Measurements from ENCODE around the gene PLSCR2. TPM values are rescaled to one million over a fixed set of nuclear protein-coding genes. Genes with fewer than 3 reads are reported as not detected.

PLSCR2 gene
- total and polyA plus RNA-seq, 9 of the 15 experiments (the other 6 are each of a cell fraction or from before 2014, with no cell fraction given) = 0.07 to 0.49 (median 0.25) TPM; not detected in 4

- DNase-seq (ENCODE audit: extremely low read depth in 1 of 4, low spot score in 3 of 4) (no peak), ATAC-seq (no peak)
- no peak overlapping the region for H3K9ac ChIP-seq (ENCODE audit: insufficient read depth in 1 of 2, low read depth in 2 of 2, low read length in 2 of 2)
These were observed 23.9 kb upstream of the PLSCR2 start for GRCh38 chr3:146493221-146493620.

GRCh38 chr3:146491303-146491702 is 21.9 kb upstream of the PLSCR2 start:
- BruUV-seq (replicated peaks) = no TSS peak
- intact Hi-C loops (cut with micrococcal nuclease) (no loop called here), in situ Hi-C loops (cut with MboI) (no loop called here)
- H3K9me3 ChIP-seq (replicated peaks; ENCODE audit: control insufficient read depth, insufficient read depth, low read depth, low read length) = no peaks in the 10 kb centered on the region
- peaks cover 0 to 8% of the 10 kb centered on the region in 2 experiments; a peak in 2 of 5 replicates for H3K4me1 ChIP-seq (replicated peaks in 1 of 2; ENCODE audit: control insufficient read depth in 2 of 2, insufficient read depth in 2 of 2, low read length in 2 of 2)
- DNase-seq (ENCODE audit: extremely low read depth in 1 of 4, low spot score in 3 of 4) (no peak), ATAC-seq (no peak), FAIRE-seq (no peak)
- H3K9me1 ChIP-seq (ENCODE audit: control insufficient read depth, insufficient read depth, low read length) = no peaks in the 10 kb centered on the region
- H3K27me3 ChIP-seq (ENCODE audit: control insufficient read depth in 2 of 2, insufficient read depth in 2 of 2, low read length in 2 of 2) = no peaks in the 10 kb centered on the region
- no peak overlapping the region for H3K27ac ChIP-seq (ENCODE audit: extremely low read depth, low read depth, low read length)
- no peaks in the 10 kb centered on the region for H3K36me3 ChIP-seq (ENCODE audit: control insufficient read depth, insufficient read depth, low read length)
- H2AFZ ChIP-seq (ENCODE audit: low read depth, low read length) = no peak overlapping the region
- POLR2A ChIA-PET = interaction anchor here (1.3 kb wide), 1 partner anchor 22 kb away, joined by 4 read pairs; no protein-coding TSS in a partner anchor
- 46% methylated on average over 2 of the region's 2 CpGs for WGBS (ENCODE audit: insufficient coverage, low coverage, missing lambda C conversion rate)
- H3K79me2 ChIP-seq (ENCODE audit: control insufficient read depth, insufficient read depth, low read length) = no peaks in the 10 kb centered on the region
- no peak overlapping the region for H3K9ac ChIP-seq (ENCODE audit: insufficient read depth in 1 of 2, low read depth in 2 of 2, low read length in 2 of 2)
- no peak overlapping the region for H3K4me3 ChIP-seq
- CTCF ChIA-PET (ENCODE audit: low intra/inter-chr PET ratio) = no interaction called here
- no peak overlapping the region for H3K4me2 ChIP-seq (ENCODE audit: insufficient read depth, low read length)
- no peaks in the 10 kb centered on the region for H4K20me1 ChIP-seq (replicated peaks; ENCODE audit: control insufficient read depth, insufficient read depth, low read length)
- no peak for TF ChIP-seq KDM4B (IDR thresholded peaks at IDR 0.05; ENCODE audit: borderline replicate concordance in 2 of 2, low read depth in 1 of 2)
- TF ChIP-seq TAL1 (IDR thresholded peaks at IDR 0.05) = no peak
- TF ChIP-seq, protein P1, sequence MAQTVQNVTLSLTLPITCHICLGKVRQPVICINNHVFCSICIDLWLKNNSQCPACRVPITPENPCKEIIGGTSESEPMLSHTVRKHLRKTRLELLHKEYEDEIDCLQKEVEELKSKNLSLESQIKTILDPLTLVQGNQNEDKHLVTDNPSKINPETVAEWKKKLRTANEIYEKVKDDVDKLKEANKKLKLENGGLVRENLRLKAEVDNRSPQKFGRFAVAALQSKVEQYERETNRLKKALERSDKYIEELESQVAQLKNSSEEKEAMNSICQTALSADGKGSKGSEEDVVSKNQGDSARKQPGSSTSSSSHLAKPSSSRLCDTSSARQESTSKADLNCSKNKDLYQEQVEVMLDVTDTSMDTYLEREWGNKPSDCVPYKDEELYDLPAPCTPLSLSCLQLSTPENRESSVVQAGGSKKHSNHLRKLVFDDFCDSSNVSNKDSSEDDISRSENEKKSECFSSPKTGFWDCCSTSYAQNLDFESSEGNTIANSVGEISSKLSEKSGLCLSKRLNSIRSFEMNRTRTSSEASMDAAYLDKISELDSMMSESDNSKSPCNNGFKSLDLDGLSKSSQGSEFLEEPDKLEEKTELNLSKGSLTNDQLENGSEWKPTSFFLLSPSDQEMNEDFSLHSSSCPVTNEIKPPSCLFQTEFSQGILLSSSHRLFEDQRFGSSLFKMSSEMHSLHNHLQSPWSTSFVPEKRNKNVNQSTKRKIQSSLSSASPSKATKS (CRISPR knock-in tag; IDR thresholded peaks at IDR 0.05) = no peak
- no peak for TF ChIP-seq ZNF24 (IDR thresholded peaks at IDR 0.05)
- no peak for TF ChIP-seq PTBP1 (IDR thresholded peaks at IDR 0.05; ENCODE audit: low read depth, low read length)
- TF ChIP-seq RBM14 (IDR thresholded peaks at IDR 0.05; ENCODE audit: borderline replicate concordance, insufficient read depth, low read depth, low read length) = no peak
- no peak for TF ChIP-seq ARID1B (IDR thresholded peaks at IDR 0.05)
- TF ChIP-seq, protein P2, sequence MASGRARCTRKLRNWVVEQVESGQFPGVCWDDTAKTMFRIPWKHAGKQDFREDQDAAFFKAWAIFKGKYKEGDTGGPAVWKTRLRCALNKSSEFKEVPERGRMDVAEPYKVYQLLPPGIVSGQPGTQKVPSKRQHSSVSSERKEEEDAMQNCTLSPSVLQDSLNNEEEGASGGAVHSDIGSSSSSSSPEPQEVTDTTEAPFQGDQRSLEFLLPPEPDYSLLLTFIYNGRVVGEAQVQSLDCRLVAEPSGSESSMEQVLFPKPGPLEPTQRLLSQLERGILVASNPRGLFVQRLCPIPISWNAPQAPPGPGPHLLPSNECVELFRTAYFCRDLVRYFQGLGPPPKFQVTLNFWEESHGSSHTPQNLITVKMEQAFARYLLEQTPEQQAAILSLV (tag; IDR thresholded peaks at IDR 0.05) = no peak

More at GRCh38 chr3:146493221-146493620, 23.9 kb upstream of the PLSCR2 start:
- no peak overlapping the region for H3K4me2 ChIP-seq (ENCODE audit: insufficient read depth, low read length)
- H3K36me3 ChIP-seq (ENCODE audit: control insufficient read depth, insufficient read depth, low read length) = no peaks in the 10 kb centered on the region
- intact Hi-C loops (cut with micrococcal nuclease) = no loop called here
- peaks cover 4% of the 10 kb centered on the region for H3K9me3 ChIP-seq (replicated peaks; ENCODE audit: control insufficient read depth, insufficient read depth, low read depth, low read length)
- 64% methylated on average over 2 of the region's 2 CpGs for WGBS (ENCODE audit: insufficient coverage, low coverage, missing lambda C conversion rate)
- ChIA-PET POLR2A (no interaction called here), CTCF (ENCODE audit: low intra/inter-chr PET ratio) (no interaction called here)
- FAIRE-seq = no peak
- no peak overlapping the region for H3K27ac ChIP-seq (ENCODE audit: extremely low read depth, low read depth, low read length)
- BruUV-seq (replicated peaks) = no TSS peak
- no peaks in the 10 kb centered on the region for H4K20me1 ChIP-seq (replicated peaks; ENCODE audit: control insufficient read depth, insufficient read depth, low read length)
- no peak for TF ChIP-seq YBX1 (IDR thresholded peaks at IDR 0.05)
- 0 out of 2 replicates have a peak, but pooled peaks have one; percentile 24 for TF ChIP-seq ZNF175 (CRISPR knock-in tag; IDR thresholded peaks at IDR 0.05; ENCODE audit: low read depth)
- no peak for TF ChIP-seq MAFK (IDR thresholded peaks at IDR 0.05; ENCODE audit: low read length)
- no peak for TF ChIP-seq THRA (IDR thresholded peaks at IDR 0.05)
- TF ChIP-seq IFI16 (CRISPR knock-in tag; IDR thresholded peaks at IDR 0.05) = no peak
- in situ Hi-C loops (cut with MboI) = no loop called here
- H3K79me2 ChIP-seq (ENCODE audit: control insufficient read depth, insufficient read depth, low read length) = no peaks in the 10 kb centered on the region
- peaks cover 9 to 15% of the 10 kb centered on the region in 2 experiments; a peak in 4 of 5 replicates for H3K4me1 ChIP-seq (replicated peaks in 1 of 2; ENCODE audit: control insufficient read depth in 2 of 2, insufficient read depth in 2 of 2, low read length in 2 of 2)
- H3K9me1 ChIP-seq (ENCODE audit: control insufficient read depth, insufficient read depth, low read length) = no peaks in the 10 kb centered on the region
- no peaks in the 10 kb centered on the region for H3K27me3 ChIP-seq (ENCODE audit: control insufficient read depth in 2 of 2, insufficient read depth in 2 of 2, low read length in 2 of 2)
- H2AFZ ChIP-seq (ENCODE audit: low read depth, low read length) = no peak overlapping the region
- H3K4me3 ChIP-seq = no peak overlapping the region
